ENCODE results near the gene CCDC3.
A peak's percentile ranks its signal among the peaks of the same experiment; 100 is the strongest.

CCDC3 gene

GRCh38 chr10:12941966-12942365 lies 59.5 kb downstream of the CCDC3 start:
- no peak overlapping the region for H3K4me3 ChIP-seq (ENCODE audit: low read depth, low read length)
- DNase-seq (ENCODE audit: low read depth), result no peak
- TF ChIP-seq CTCF (IDR thresholded peaks at IDR 0.05; ENCODE audit: low read depth, low read length) (no peak), MAX (IDR thresholded peaks at IDR 0.05; ENCODE audit: low read depth, low read length) (no peak), POLR2A (IDR thresholded peaks at IDR 0.05; ENCODE audit: extremely low read depth, insufficient read length) (no peak), MYC (IDR thresholded peaks at IDR 0.05; ENCODE audit: low read depth, low read length) (no peak)

GRCh38 chr10:12940791-12941190 lies 60.7 kb downstream of the CCDC3 start:
- H3K4me3 ChIP-seq (ENCODE audit: low read depth, low read length), result no peak overlapping the region
- no peak for DNase-seq (ENCODE audit: low read depth)
- TF ChIP-seq POLR2A (IDR thresholded peaks at IDR 0.05; ENCODE audit: extremely low read depth, insufficient read length), result no peak
- TF ChIP-seq MAX (IDR thresholded peaks at IDR 0.05; ENCODE audit: low read depth, low read length), result no peak
- TF ChIP-seq MYC (IDR thresholded peaks at IDR 0.05; ENCODE audit: low read depth, low read length), result no peak
- no peak for TF ChIP-seq CTCF (IDR thresholded peaks at IDR 0.05; ENCODE audit: low read depth, low read length)

GRCh38 chr10:12938271-12938670 lies 63.2 kb downstream of the CCDC3 start:
- TF ChIP-seq CTCF (IDR thresholded peaks at IDR 0.05; ENCODE audit: low read depth, low read length) (no peak), MAX (IDR thresholded peaks at IDR 0.05; ENCODE audit: low read depth, low read length) (no peak), POLR2A (IDR thresholded peaks at IDR 0.05; ENCODE audit: extremely low read depth, insufficient read length) (no peak), MYC (IDR thresholded peaks at IDR 0.05; ENCODE audit: low read depth, low read length) (no peak)

GRCh38 chr10:12937527-12937926 lies 64.0 kb downstream of the CCDC3 start:
- no peak overlapping the region for H3K4me3 ChIP-seq (ENCODE audit: low read depth, low read length)
- TF ChIP-seq CTCF (IDR thresholded peaks at IDR 0.05; ENCODE audit: low read depth, low read length) (no peak), POLR2A (IDR thresholded peaks at IDR 0.05; ENCODE audit: extremely low read depth, insufficient read length) (no peak), MAX (IDR thresholded peaks at IDR 0.05; ENCODE audit: low read depth, low read length) (no peak), MYC (IDR thresholded peaks at IDR 0.05; ENCODE audit: low read depth, low read length) (no peak)
- no peak for DNase-seq (ENCODE audit: low read depth)

More at GRCh38 chr10:12938271-12938670, 63.2 kb downstream of the CCDC3 start:
- no peak overlapping the region for H3K4me3 ChIP-seq (ENCODE audit: low read depth, low read length)
- DNase-seq (ENCODE audit: low read depth), result no peak

- no peak overlapping the region for H3K4me3 ChIP-seq (ENCODE audit: low read depth, low read length)
- peak; percentile 85 for DNase-seq (ENCODE audit: low read depth)
- TF ChIP-seq POLR2A (IDR thresholded peaks at IDR 0.05; ENCODE audit: extremely low read depth, insufficient read length), result no peak
- no peak for TF ChIP-seq CTCF (IDR thresholded peaks at IDR 0.05; ENCODE audit: low read depth, low read length)
- TF ChIP-seq MYC (IDR thresholded peaks at IDR 0.05; ENCODE audit: low read depth, low read length), result no peak
- TF ChIP-seq MAX (IDR thresholded peaks at IDR 0.05; ENCODE audit: low read depth, low read length), result no peak
Observed at GRCh38 chr10:12934777-12935176, 66.7 kb downstream of the CCDC3 start.

GRCh38 chr10:12929381-12929780 lies 72.1 kb downstream of the CCDC3 start:
- no peak for TF ChIP-seq MYC (IDR thresholded peaks at IDR 0.05; ENCODE audit: low read depth, low read length)
- no peak for TF ChIP-seq CTCF (IDR thresholded peaks at IDR 0.05; ENCODE audit: low read depth, low read length)
- no peak for TF ChIP-seq POLR2A (IDR thresholded peaks at IDR 0.05; ENCODE audit: extremely low read depth, insufficient read length)
- TF ChIP-seq MAX (IDR thresholded peaks at IDR 0.05; ENCODE audit: low read depth, low read length), result no peak
- no peak overlapping the region for H3K4me3 ChIP-seq (ENCODE audit: low read depth, low read length)
- no peak for DNase-seq (ENCODE audit: low read depth)

All from NB4 (cell line).